ENCODE measurements around the gene REP15.
"Not testable (repeated sequence)": the region's sequence is repeated elsewhere in the genome, so short reads cannot be mapped to it uniquely, and the experiment has no call there.

- TF ChIP-seq CTCF (conservative IDR thresholded peaks at IDR 0.05); EZH2 (IDR thresholded peaks at IDR 0.05; ENCODE audit: low read depth): not testable (repeated sequence)
Observed at GRCh38 chr12:27734321-27734720, 38.1 kb downstream of the REP15 start.
